C4-2B (cell line): ENCODE data around the gene CACNB2.

Experiments
- CTCF ChIP-seq: fragments of 450-650 bp; conservative IDR thresholded peaks from 2 replicates; pipeline ENCODE4 v1.5.1; 2017; ENCODE audit warnings: mild to moderate bottlenecking
- ZFX ChIP-seq: fragments of 450-650 bp; IDR thresholded peaks from 2 replicates; pipeline ENCODE4 v1.6.1; 2017

DNA sequence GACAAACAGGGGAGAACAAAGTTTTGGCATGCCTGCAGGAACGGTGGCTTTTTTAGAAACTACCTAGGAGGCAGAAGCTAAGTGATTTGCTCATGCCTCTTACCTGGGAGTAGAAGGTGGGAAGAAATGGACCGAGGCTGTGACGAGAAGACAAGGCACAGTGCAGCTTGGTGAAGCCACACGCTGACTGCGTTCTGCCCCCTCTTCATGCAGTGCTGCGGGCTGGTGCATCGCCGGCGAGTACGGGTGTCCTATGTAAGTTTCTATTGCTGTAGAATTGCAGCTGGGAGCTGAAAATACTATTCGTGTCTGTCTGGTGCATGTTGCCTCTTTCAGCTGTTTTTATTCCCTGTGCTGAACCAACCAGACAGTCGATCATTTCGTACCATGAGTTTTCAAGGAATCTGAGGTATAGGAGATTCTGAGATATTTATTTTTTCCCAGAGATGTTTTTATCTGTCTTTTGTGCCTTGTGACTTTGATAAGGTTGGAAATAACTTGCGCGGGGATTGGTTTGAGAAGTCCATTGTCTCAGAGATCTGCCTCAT is 120.9 kb downstream of the CACNB2 start:
- TF ChIP-seq CTCF (no peak), ZFX (no peak)
